ENCODE results near the gene RPS15. TPM values are rescaled to one million over a fixed set of nuclear protein-coding genes. Genes with fewer than 3 reads are reported as not detected.
"Not testable (repeated sequence)": the region's sequence is repeated elsewhere in the genome, so short reads cannot be mapped to it uniquely, and the experiment has no call there.

The RPS15 gene
- total RNA-seq, 2 experiments from 2014 or later, result 1,384 TPM

- H3K4me1 Mint-ChIP-seq (ENCODE audit: low read depth), result peaks cover 13% of the 10 kb centered on the region
- ATAC-seq (no peak), DNase-seq (no peak)
- ChIA-PET POLR2A (no interaction called here), CTCF (no interaction called here)
- no peaks in the 10 kb centered on the region for H3K9me3 Mint-ChIP-seq (ENCODE audit: insufficient read depth)
- peaks cover 36% of the 10 kb centered on the region for H3K36me3 Mint-ChIP-seq (ENCODE audit: low read depth)
- H3K4me3 Mint-ChIP-seq, result no peak overlapping the region
- no peak overlapping the region for H3K27ac Mint-ChIP-seq
- no peaks in the 10 kb centered on the region for H3K27me3 Mint-ChIP-seq (ENCODE audit: low read depth)
These were observed 3.6 kb upstream of the RPS15 start for GRCh38 chr19:1434577-1435060.

GRCh38 chr19:1435378-1435989 lies 2.7 kb upstream of the RPS15 start:
- H3K4me3 Mint-ChIP-seq, result no peak overlapping the region
- H3K27ac Mint-ChIP-seq, result no peak overlapping the region
- POLR2A ChIA-PET, result no interaction called here
- CTCF ChIA-PET, result no interaction called here
- ATAC-seq (no peak), DNase-seq (no peak)
- no peaks in the 10 kb centered on the region for H3K27me3 Mint-ChIP-seq (ENCODE audit: low read depth)
- no peaks in the 10 kb centered on the region for H3K9me3 Mint-ChIP-seq (ENCODE audit: insufficient read depth)
- peaks cover 43% of the 10 kb centered on the region for H3K36me3 Mint-ChIP-seq (ENCODE audit: low read depth)
- peaks cover 21% of the 10 kb centered on the region for H3K4me1 Mint-ChIP-seq (ENCODE audit: low read depth)

- Mint-ChIP-seq H3K27ac (peak overlapping the region; percentile 99), H3K4me1 (ENCODE audit: low read depth) (peaks cover 32% of the 10 kb centered on the region), H3K4me3 (peak overlapping the region; percentile 99), H3K36me3 (ENCODE audit: low read depth) (peaks cover 53% of the 10 kb centered on the region), H3K27me3 (ENCODE audit: low read depth) (no peaks in the 10 kb centered on the region), H3K9me3 (ENCODE audit: insufficient read depth) (no peaks in the 10 kb centered on the region)
- POLR2A ChIA-PET, result interaction anchor here (0.7 to 1.4 kb wide), 3 partner anchors 19 to 169 kb away, joined by 3 to 6 read pairs (median 3); partner anchors contain the start of gene CIRBP
- ATAC-seq (no peak), DNase-seq (no peak)
- CTCF ChIA-PET, result interaction anchor here (0.8 to 1.2 kb wide), 3 partner anchors 9 to 158 kb away, joined by 3 to 6 read pairs (median 4); no protein-coding TSS in a partner anchor
These were observed 587 bp upstream of the RPS15 start for GRCh38 chr19:1437609-1438008.

- peak; percentile 20 for ATAC-seq
- POLR2A ChIA-PET, result no interaction called here
- CTCF ChIA-PET, result no interaction called here
- DNase-seq, result no peak
- Mint-ChIP-seq H3K4me1 (ENCODE audit: low read depth) (peaks cover 34% of the 10 kb centered on the region), H3K27ac (peak overlapping the region; percentile 99), H3K36me3 (ENCODE audit: low read depth) (peaks cover 50% of the 10 kb centered on the region), H3K27me3 (ENCODE audit: low read depth) (no peaks in the 10 kb centered on the region), H3K9me3 (ENCODE audit: insufficient read depth) (no peaks in the 10 kb centered on the region), H3K4me3 (peak overlapping the region; percentile 99)
These were observed 748 bp downstream of the RPS15 start for GRCh38 chr19:1438933-1439354.

GRCh38 chr19:1439525-1440417 lies 1.6 kb downstream of the RPS15 start:
- H3K27me3 Mint-ChIP-seq (ENCODE audit: low read depth); ATAC-seq; DNase-seq; CTCF ChIA-PET; H3K9me3 Mint-ChIP-seq (ENCODE audit: insufficient read depth): not testable (repeated sequence)
- Mint-ChIP-seq H3K27ac (peak overlapping the region; percentile 99), H3K4me3 (peak overlapping the region; percentile 99), H3K4me1 (ENCODE audit: low read depth) (peaks cover 40% of the 10 kb centered on the region), H3K36me3 (ENCODE audit: low read depth) (peaks cover 50% of the 10 kb centered on the region)
- POLR2A ChIA-PET, result interaction anchor here (1.0 kb wide), 1 partner anchor 9 kb away, joined by 4 read pairs; no protein-coding TSS in a partner anchor

GRCh38 chr19:1440418-1440801 lies 2.2 kb downstream of the RPS15 start:
- H3K36me3 Mint-ChIP-seq (ENCODE audit: low read depth), result peaks cover 47% of the 10 kb centered on the region

GRCh38 chr19:1441022-1441426 lies 2.8 kb downstream of the RPS15 start:
- H3K4me3 Mint-ChIP-seq, result peak overlapping the region; percentile 99
- H3K27me3 Mint-ChIP-seq (ENCODE audit: low read depth), result peaks cover 3% of the 10 kb centered on the region
- H3K27ac Mint-ChIP-seq, result no peak overlapping the region
- ChIA-PET POLR2A (interaction anchor here (0.6 to 1.0 kb wide), 2 partner anchors 8 to 30 kb away, joined by 3 to 4 read pairs; no protein-coding TSS in a partner anchor), CTCF (no interaction called here)
- ATAC-seq (no peak), DNase-seq (no peak)
- H3K36me3 Mint-ChIP-seq (ENCODE audit: low read depth), result peaks cover 45% of the 10 kb centered on the region
- H3K4me1 Mint-ChIP-seq (ENCODE audit: low read depth), result peaks cover 48% of the 10 kb centered on the region
- H3K9me3 Mint-ChIP-seq (ENCODE audit: insufficient read depth), result no peaks in the 10 kb centered on the region

More at GRCh38 chr19:1440418-1440801, 2.2 kb downstream of the RPS15 start:
- POLR2A ChIA-PET, result interaction anchor here (1.0 kb wide), 1 partner anchor 9 kb away, joined by 4 read pairs; no protein-coding TSS in a partner anchor
- peaks cover 46% of the 10 kb centered on the region for H3K4me1 Mint-ChIP-seq (ENCODE audit: low read depth)
- CTCF ChIA-PET, result no interaction called here
- peaks cover 2% of the 10 kb centered on the region for H3K27me3 Mint-ChIP-seq (ENCODE audit: low read depth)
- DNase-seq (no peak), ATAC-seq (no peak)
- no peaks in the 10 kb centered on the region for H3K9me3 Mint-ChIP-seq (ENCODE audit: insufficient read depth)
- peak overlapping the region; percentile 15 for H3K27ac Mint-ChIP-seq
- H3K4me3 Mint-ChIP-seq, result peak overlapping the region; percentile 99

- ATAC-seq (no peak), DNase-seq (no peak)
- peaks cover 6% of the 10 kb centered on the region for H3K27me3 Mint-ChIP-seq (ENCODE audit: low read depth)
- no peaks in the 10 kb centered on the region for H3K9me3 Mint-ChIP-seq (ENCODE audit: insufficient read depth)
- CTCF ChIA-PET, result no interaction called here
- H3K4me3 Mint-ChIP-seq, result no peak overlapping the region
- peak overlapping the region; percentile 16 for H3K27ac Mint-ChIP-seq
- H3K36me3 Mint-ChIP-seq (ENCODE audit: low read depth), result peaks cover 45% of the 10 kb centered on the region
- peaks cover 50% of the 10 kb centered on the region for H3K4me1 Mint-ChIP-seq (ENCODE audit: low read depth)
- POLR2A ChIA-PET, result interaction anchor here (0.6 to 0.9 kb wide), 2 partner anchors 30 to 167 kb away, joined by 3 read pairs; partner anchors contain the start of gene FAM174C
These were observed 3.7 kb downstream of the RPS15 start for GRCh38 chr19:1441677-1442438.

GRCh38 chr19:1445185-1445931 lies 7.2 kb downstream of the RPS15 start:
- H3K27ac Mint-ChIP-seq, result peak overlapping the region; percentile 72

GRCh38 chr19:1445932-1446712 lies 7.9 kb downstream of the RPS15 start:
- CTCF ChIA-PET, result interaction anchor here (1.2 to 1.8 kb wide), 3 partner anchors 9 to 25 kb away, joined by 3 to 8 read pairs (median 4); no protein-coding TSS in a partner anchor
- POLR2A ChIA-PET, result no interaction called here
- DNase-seq (no peak), ATAC-seq (no peak)
- Mint-ChIP-seq H3K9me3 (ENCODE audit: insufficient read depth) (no peaks in the 10 kb centered on the region), H3K4me1 (ENCODE audit: low read depth) (peaks cover 37% of the 10 kb centered on the region), H3K36me3 (ENCODE audit: low read depth) (peaks cover 19% of the 10 kb centered on the region), H3K4me3 (no peak overlapping the region), H3K27me3 (ENCODE audit: low read depth) (peaks cover 38% of the 10 kb centered on the region), H3K27ac (no peak overlapping the region)

More at GRCh38 chr19:1445185-1445931, 7.2 kb downstream of the RPS15 start:
- Mint-ChIP-seq H3K27me3 (ENCODE audit: low read depth) (peaks cover 30% of the 10 kb centered on the region), H3K4me3 (peak overlapping the region; percentile 73), H3K36me3 (ENCODE audit: low read depth) (peaks cover 27% of the 10 kb centered on the region), H3K4me1 (ENCODE audit: low read depth) (peaks cover 40% of the 10 kb centered on the region), H3K9me3 (ENCODE audit: insufficient read depth) (no peaks in the 10 kb centered on the region)
- POLR2A ChIA-PET, result interaction anchor here (1.0 to 1.6 kb wide), 2 partner anchors 21 to 176 kb away, joined by 3 to 6 read pairs; partner anchors contain the start of gene CIRBP
- peak; percentile 88 for ATAC-seq
- CTCF ChIA-PET, result interaction anchor here (0.8 to 1.8 kb wide), 9 partner anchors 8 to 130 kb away, joined by 3 to 10 read pairs (median 4); partner anchors contain the start of gene REEP6
- peak; percentile 84 for DNase-seq
